ENCODE measurements around the gene PCSK2.

DNA sequence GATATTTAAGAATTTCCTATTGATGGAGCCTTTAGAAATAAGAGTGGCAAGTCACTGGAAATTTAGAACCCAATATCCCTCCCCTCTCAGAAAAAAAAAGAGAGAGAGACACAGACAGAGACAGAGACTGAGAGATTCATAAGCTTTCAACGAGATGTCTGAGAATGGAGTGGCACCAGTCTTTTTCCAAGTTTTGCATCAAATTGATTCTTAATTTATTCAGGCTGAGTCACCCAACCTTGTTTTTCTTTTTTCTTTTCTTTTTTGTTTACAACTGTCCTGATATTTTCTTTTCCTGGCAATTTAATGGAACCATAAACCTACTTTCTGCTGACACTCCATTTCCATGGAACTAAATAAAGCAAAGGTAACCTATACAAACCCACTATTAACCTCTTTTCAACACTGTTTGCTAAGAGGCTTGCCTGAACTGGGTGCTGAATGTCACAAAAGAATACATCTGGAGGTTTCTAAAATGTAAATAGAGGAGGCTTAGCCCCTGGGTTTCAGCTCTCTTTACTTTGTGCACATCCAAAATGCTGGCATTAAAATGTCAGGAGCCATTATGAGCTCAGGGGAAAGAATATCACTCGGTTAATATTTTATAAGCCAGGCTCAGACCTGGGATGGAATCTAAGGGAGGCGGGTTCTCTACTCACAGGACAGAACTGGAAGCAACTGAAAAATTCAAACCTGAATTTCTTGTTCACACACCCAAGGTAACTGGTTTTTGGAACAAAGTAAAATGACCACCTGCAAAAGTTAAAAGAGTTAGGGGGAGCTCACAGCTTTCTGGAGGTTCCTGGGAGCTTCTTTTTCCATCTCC is 203.5 kb downstream of the PCSK2 start:
- TF ChIP-seq, protein P1, sequence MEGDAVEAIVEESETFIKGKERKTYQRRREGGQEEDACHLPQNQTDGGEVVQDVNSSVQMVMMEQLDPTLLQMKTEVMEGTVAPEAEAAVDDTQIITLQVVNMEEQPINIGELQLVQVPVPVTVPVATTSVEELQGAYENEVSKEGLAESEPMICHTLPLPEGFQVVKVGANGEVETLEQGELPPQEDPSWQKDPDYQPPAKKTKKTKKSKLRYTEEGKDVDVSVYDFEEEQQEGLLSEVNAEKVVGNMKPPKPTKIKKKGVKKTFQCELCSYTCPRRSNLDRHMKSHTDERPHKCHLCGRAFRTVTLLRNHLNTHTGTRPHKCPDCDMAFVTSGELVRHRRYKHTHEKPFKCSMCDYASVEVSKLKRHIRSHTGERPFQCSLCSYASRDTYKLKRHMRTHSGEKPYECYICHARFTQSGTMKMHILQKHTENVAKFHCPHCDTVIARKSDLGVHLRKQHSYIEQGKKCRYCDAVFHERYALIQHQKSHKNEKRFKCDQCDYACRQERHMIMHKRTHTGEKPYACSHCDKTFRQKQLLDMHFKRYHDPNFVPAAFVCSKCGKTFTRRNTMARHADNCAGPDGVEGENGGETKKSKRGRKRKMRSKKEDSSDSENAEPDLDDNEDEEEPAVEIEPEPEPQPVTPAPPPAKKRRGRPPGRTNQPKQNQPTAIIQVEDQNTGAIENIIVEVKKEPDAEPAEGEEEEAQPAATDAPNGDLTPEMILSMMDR (IDR thresholded peaks at IDR 0.05 in 4 of 5, conservative IDR thresholded peaks at IDR 0.05 in 1 of 5) = no peak
- TF ChIP-seq POLR2A (IDR thresholded peaks at IDR 0.05) = no peak
